HCT116 (cell line): ENCODE data around the gene TRIL. TPM values are rescaled to one million over a fixed set of nuclear protein-coding genes. Genes with fewer than 3 reads are reported as not detected.

ENCODE experiments used
- ATAC-seq: fragments of 200-7000 bp; cut with Tn5 transposase; 2 replicates; pipeline ENCODE4 v1.9.1; 2020; ENCODE audit warnings: mild to moderate bottlenecking, moderate library complexity
- BruUV-seq: library from RNA; stranded (reverse); fragments of 400-500 nt; replicated peaks from 2 replicates; lab custom pipeline; 2021; lab: Mats Ljungman, UMichigan
- CTCF ChIA-PET: fragments of 300-600 bp; sonication (Branson Sonifier 250); formaldehyde crosslinking; loops from one replicate; lab custom pipeline; 2021; ENCODE audit warnings: antibody characterized with exemption; lab: Charles Lee
- POLR2A ChIA-PET: fragments of 300-600, 350-600 bp; sonication (Branson Sonifier 250); formaldehyde crosslinking; loops from one replicate; lab custom pipeline; 2021; ENCODE audit warnings: antibody characterized with exemption; lab: Charles Lee
- RAD21 ChIA-PET, 2 experiments: fragments of 300-600 bp; sonication (Branson Sonifier 250); formaldehyde crosslinking; loops; one replicate each; lab custom pipeline; 2023; ENCODE audit warnings: low total read pairs in 2 of 2; ENCODE audit not compliant: uncharacterized antibody in 2 of 2, unreplicated experiment in 2 of 2, low non-redundant PET in 1 of 2; lab: Charles Lee
- DNase-seq: peaks from one replicate; pipeline ENCODE4 v3.0.0-alpha.2; 2010; ENCODE audit warnings: low read depth, low spot score
- H2AFZ ChIP-seq: fragments of 200-600 bp; shearing (Covaris generic), sonication (generic); 2 replicates; pipeline ENCODE4 v1.6.1; 2017; ENCODE audit warnings: low read depth, mixed run types, mixed read lengths, antibody characterized with exemption, low read length; ENCODE audit not compliant: poor library complexity, severe bottlenecking
- H3K27ac ChIP-seq: 2 replicates; pipeline ENCODE4 v1.5.1; 2012; ENCODE audit warnings: low read depth, low read length
- H3K27me3 ChIP-seq: fragments of 200-600 bp; sonication (generic); 2 replicates; pipeline ENCODE4 v1.6.1; 2016; ENCODE audit warnings: mixed run types, low read length, mixed read lengths; ENCODE audit not compliant: insufficient read depth
- H3K36me3 ChIP-seq, 2 experiments: fragments of 200-500 bp in 1 of 2; fragments of 200-600 bp in 1 of 2; sonication (Bioruptor generic) in 1 of 2; sonication (generic) in 1 of 2; 2 replicates each; pipeline versions ENCODE4 v1.5.1 to v1.6.1; 2014 to 2016; ENCODE audit warnings: low read length in 2 of 2, inconsistent platforms in 1 of 2, mixed read lengths in 1 of 2, mixed run types in 1 of 2; ENCODE audit not compliant: insufficient read depth in 2 of 2, control insufficient read depth in 1 of 2
- H3K4me1 ChIP-seq, 2 experiments: fragments of 200-600 bp in 1 of 2; sonication (generic) in 1 of 2; 2 replicates each; pipeline versions ENCODE4 v1.5.1 to v1.6.1; 2012 to 2017; ENCODE audit warnings: low read length in 2 of 2, inconsistent platforms in 1 of 2, mild to moderate bottlenecking in 1 of 2, mixed read lengths in 1 of 2, mixed run types in 1 of 2, moderate library complexity in 1 of 2; ENCODE audit not compliant: insufficient read depth in 2 of 2, control insufficient read depth in 1 of 2
- H3K4me2 ChIP-seq: fragments of 200-600 bp; sonication (generic); 2 replicates; pipeline ENCODE4 v1.6.1; 2017; ENCODE audit warnings: mixed run types, low read length, mixed read lengths
- H3K4me3 ChIP-seq, 2 experiments: fragments of 200-600 bp in 1 of 2; sonication (generic) in 1 of 2; replicated peaks in 1 of 2; 2 replicates each; pipeline ENCODE4 v1.5.1; 2011 to 2016; ENCODE audit warnings: low read length in 2 of 2, control low read depth in 1 of 2, low read depth in 1 of 2, mild to moderate bottlenecking in 1 of 2, mixed read lengths in 1 of 2, mixed run types in 1 of 2
- H3K79me2 ChIP-seq: fragments of 200-600 bp; sonication (generic); 2 replicates; pipeline ENCODE4 v1.6.1; 2017; ENCODE audit warnings: mild to moderate bottlenecking, mixed run types, low read length, moderate library complexity, mixed read lengths; ENCODE audit not compliant: insufficient read depth
- H3K9ac ChIP-seq: fragments of 200-600 bp; sonication (generic); 2 replicates; pipeline ENCODE4 v1.6.1; 2016; ENCODE audit warnings: low read length, mixed read lengths
- H3K9me2 ChIP-seq: fragments of 200-600 bp; sonication (generic), shearing (Covaris generic); 2 replicates; pipeline ENCODE4 v1.6.1; 2017; ENCODE audit warnings: mixed run types, mild to moderate bottlenecking, moderate library complexity; ENCODE audit not compliant: insufficient read depth
- H3K9me3 ChIP-seq, 2 experiments: fragments of 200-500 bp in 1 of 2; fragments of 200-600 bp in 1 of 2; sonication (Bioruptor generic) in 1 of 2; sonication (generic) in 1 of 2; 2 replicates each; pipeline ENCODE4 v1.6.1; 2014 to 2017; ENCODE audit warnings: low read length in 2 of 2, mixed read lengths in 2 of 2, inconsistent platforms in 1 of 2, low read depth in 1 of 2, mild to moderate bottlenecking in 1 of 2, mixed run types in 1 of 2, moderate library complexity in 1 of 2; ENCODE audit not compliant: control insufficient read depth in 1 of 2, insufficient read depth in 1 of 2
- H4K20me1 ChIP-seq: fragments of 200-600 bp; sonication (generic), shearing (Covaris generic); 2 replicates; pipeline ENCODE4 v1.6.1; 2017; ENCODE audit warnings: mixed run types, mild to moderate bottlenecking, moderate library complexity; ENCODE audit not compliant: insufficient read depth
- ATF3 ChIP-seq: IDR thresholded peaks from 2 replicates; pipeline ENCODE4 v1.6.1; 2012
- CBX3 ChIP-seq: IDR thresholded peaks from 2 replicates; pipeline ENCODE4 v1.6.1; 2012; ENCODE audit warnings: low read depth
- CTCF ChIP-seq, 3 experiments: fragments of 200-600 bp in 1 of 3; sonication (generic) in 1 of 3; IDR thresholded peaks in 2 of 3; conservative IDR thresholded peaks in 1 of 3; 2 replicates each; pipeline ENCODE4 v1.5.1; 2012 to 2017; ENCODE audit warnings: low read depth in 2 of 3, low read length in 2 of 3, antibody characterized with exemption in 1 of 3, borderline replicate concordance in 1 of 3, control low read depth in 1 of 3, mild to moderate bottlenecking in 1 of 3, mixed read lengths in 1 of 3, mixed run types in 1 of 3, moderate library complexity in 1 of 3; ENCODE audit not compliant: insufficient read depth in 1 of 3
- EGR1 ChIP-seq: IDR thresholded peaks from 2 replicates; pipeline ENCODE4 v1.6.1; 2012; ENCODE audit warnings: low read depth
- ELF1 ChIP-seq: IDR thresholded peaks from 2 replicates; pipeline ENCODE4 v1.6.1; 2012; ENCODE audit warnings: low read depth, borderline replicate concordance
- FOSL1 ChIP-seq: IDR thresholded peaks from 2 replicates; pipeline ENCODE4 v1.6.1; 2012; ENCODE audit warnings: low read depth
- JUND ChIP-seq: IDR thresholded peaks from 2 replicates; pipeline ENCODE4 v1.6.1; 2012
- MAX ChIP-seq: IDR thresholded peaks from 2 replicates; pipeline ENCODE4 v1.6.1; 2012
- POLR2A ChIP-seq: IDR thresholded peaks from 2 replicates; pipeline ENCODE4 v1.7.0; 2011; ENCODE audit warnings: borderline replicate concordance; ENCODE audit not compliant: insufficient read depth, insufficient read length; ENCODE audit errors: extremely low read depth
- REST ChIP-seq: IDR thresholded peaks from 2 replicates; pipeline ENCODE4 v1.6.1; 2012; ENCODE audit warnings: low read depth
- SP1 ChIP-seq: IDR thresholded peaks from 2 replicates; pipeline ENCODE4 v1.6.1; 2012; ENCODE audit warnings: low read depth
- SRF ChIP-seq: IDR thresholded peaks from 2 replicates; pipeline ENCODE4 v1.6.1; 2012; ENCODE audit warnings: low read depth
- YY1 ChIP-seq: IDR thresholded peaks from 2 replicates; pipeline ENCODE4 v1.6.1; 2011; ENCODE audit warnings: low read length, low read depth, moderate library complexity, mild to moderate bottlenecking; ENCODE audit not compliant: insufficient replicate concordance; ENCODE audit errors: extremely low read depth
- ZBTB33 ChIP-seq: IDR thresholded peaks from 2 replicates; pipeline ENCODE4 v1.6.1; 2011; ENCODE audit warnings: mild to moderate bottlenecking, low read length, moderate library complexity; ENCODE audit not compliant: insufficient replicate concordance; ENCODE audit errors: extremely low read depth
- ZFX ChIP-seq: fragments of 450-650 bp; IDR thresholded peaks from 2 replicates; pipeline ENCODE4 v1.6.1; 2017
- ZNF274 ChIP-seq: fragments of 200-500 bp; sonication (Bioruptor generic); IDR thresholded peaks from 2 replicates; pipeline ENCODE4 v1.6.1; 2014; ENCODE audit warnings: mild to moderate bottlenecking, low read depth, low read length, inconsistent platforms
- intact Hi-C: fragments of 100-400 bp; cut with micrococcal nuclease; formaldehyde crosslinking; loops from 2 replicates; pipeline ENCODE4 v1.10.0; 2022
- total RNA-seq: library from RNA; stranded (reverse); gene quantifications from one replicate; pipeline ENCODE4 v1.2.1, GENCODE V29; 2021; ENCODE audit not compliant: unreplicated experiment

The TRIL gene
- total RNA-seq, 1 experiment from 2014 or later: not detected

- H3K27me3 ChIP-seq: no peaks in the 10 kb centered on the region
- no peaks in the 10 kb centered on the region for H3K4me1 ChIP-seq
- no peaks in the 10 kb centered on the region for H3K79me2 ChIP-seq
- no peaks in the 10 kb centered on the region for H3K36me3 ChIP-seq
- DNase-seq (no peak), ATAC-seq (no peak)
- intact Hi-C loops: no loop called here
- ChIA-PET POLR2A (no interaction called here), CTCF (interaction anchor here (1.2 to 1.7 kb wide), 2 partner anchors 27 to 153 kb away, joined by 4 to 6 read pairs; no protein-coding TSS in a partner anchor), RAD21 (no interaction called here)
- H3K4me3 ChIP-seq: no peak overlapping the region
- no peaks in the 10 kb centered on the region for H4K20me1 ChIP-seq
- no peak overlapping the region for H3K4me2 ChIP-seq
- TF ChIP-seq MAX (no peak), ATF3 (no peak), YY1 (no peak), POLR2A (no peak), CBX3 (no peak), EGR1 (no peak), SP1 (no peak), ELF1 (no peak), FOSL1 (no peak), REST (no peak), SRF (no peak), ZNF274 (no peak), JUND (no peak), ZFX (no peak), ZBTB33 (no peak), CTCF (IDR thresholded peaks at IDR 0.05 in 2 of 3, conservative IDR thresholded peaks at IDR 0.05 in 1 of 3; ENCODE audit: borderline replicate concordance in 1 of 3, insufficient read depth in 1 of 3, low read depth in 2 of 3, low read length in 2 of 3) (no peak)
- H2AFZ ChIP-seq: no peak overlapping the region
- no peaks in the 10 kb centered on the region for H3K9me3 ChIP-seq
- no TSS peak for BruUV-seq
- no peak overlapping the region for H3K9ac ChIP-seq
- no peaks in the 10 kb centered on the region for H3K9me2 ChIP-seq
- no peak overlapping the region for H3K27ac ChIP-seq
Measured at GRCh38 chr7:28953633-28954032, 4.5 kb downstream of the TRIL start.
